Skeletal muscle cell (primary cell): Measurements from ENCODE around the gene GPR176.
"Not testable (repeated sequence)": the region's sequence is repeated elsewhere in the genome, so short reads cannot be mapped to it uniquely, and the experiment has no call there.

Source experiments
- DNase-seq: peaks from one replicate; pipeline ENCODE4 v3.0.0-alpha.2; 2010; ENCODE audit warnings: low read depth
- H3K4me3 ChIP-seq: 2 replicates; pipeline ENCODE4 v1.5.1; 2011; ENCODE audit warnings: low read depth, mild to moderate bottlenecking, control low read depth, low read length, moderate library complexity

The GPR176 gene

GRCh38 chr15:39904115-39904514 lies 16.0 kb downstream of the GPR176 start:
- no peak for DNase-seq
- no peak overlapping the region for H3K4me3 ChIP-seq

DNA sequence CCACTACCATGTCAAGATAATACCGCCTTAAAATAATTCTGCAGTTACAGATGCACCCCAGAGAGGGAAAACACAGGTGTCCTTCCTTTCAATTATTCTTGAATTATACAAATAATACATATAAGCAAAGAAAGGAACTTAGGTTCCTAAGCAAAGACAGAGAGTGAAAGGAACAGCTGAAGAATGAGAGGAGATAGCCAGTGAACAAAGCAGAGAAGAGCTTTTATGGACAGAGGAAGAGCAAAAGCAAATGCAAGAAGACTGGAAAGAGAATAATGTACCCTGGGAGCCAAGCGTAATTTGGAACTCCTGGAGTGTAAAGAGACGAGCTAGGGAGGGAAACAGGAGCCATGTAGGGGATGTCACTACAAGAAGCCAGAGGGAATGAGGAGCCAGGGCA lies 21.7 kb downstream of the GPR176 start:
- DNase-seq, result no peak

GRCh38 chr15:39896846-39897245 lies 23.2 kb downstream of the GPR176 start:
- H3K4me3 ChIP-seq, result no peak overlapping the region
- no peak for DNase-seq

More for the DNA sequence above, 21.7 kb downstream of the GPR176 start:
- H3K4me3 ChIP-seq, result no peak overlapping the region

DNA sequence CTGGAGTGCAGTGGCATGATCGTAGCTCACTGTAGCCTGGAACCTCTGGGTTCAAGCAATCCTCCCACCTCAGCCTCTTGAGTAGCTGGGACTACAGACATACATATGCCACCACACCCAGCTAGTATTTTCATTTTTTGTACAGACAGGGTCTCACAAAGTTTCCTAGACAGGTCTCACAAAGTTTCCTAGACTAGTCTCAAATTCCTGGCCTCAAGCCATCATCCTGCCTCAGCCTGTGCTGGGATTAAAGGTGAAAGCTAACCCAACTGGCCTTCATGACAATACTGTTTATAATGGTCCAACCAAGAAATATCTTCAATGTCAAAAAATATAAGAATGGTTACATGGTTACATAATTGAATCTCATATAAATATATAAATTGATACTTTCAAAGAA lies 24.0 kb downstream of the GPR176 start:
- DNase-seq, result no peak
- H3K4me3 ChIP-seq, result no peak overlapping the region

- not testable (repeated sequence) for DNase-seq, H3K4me3 ChIP-seq
Measured at GRCh38 chr15:39893051-39893450, 27.0 kb downstream of the GPR176 start.

DNA sequence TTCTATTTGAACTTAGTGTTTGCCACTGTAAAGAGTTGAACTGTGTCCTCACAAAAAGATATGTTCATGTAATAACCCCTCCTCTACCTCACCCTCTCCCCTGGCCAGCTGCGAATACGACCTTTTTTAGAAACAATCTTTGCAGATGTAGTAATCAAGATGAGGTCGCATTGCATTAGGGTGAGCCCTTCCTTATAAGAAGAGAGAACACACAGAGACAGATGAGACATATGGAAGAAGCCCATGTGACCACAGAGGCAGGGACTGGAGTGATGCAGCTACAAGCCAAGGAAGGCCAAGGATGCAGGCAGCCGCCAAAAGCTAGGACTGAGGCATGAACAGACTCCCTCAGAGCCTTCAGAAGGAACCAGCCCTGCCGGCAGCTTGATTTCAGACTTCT lies 27.6 kb downstream of the GPR176 start:
- H3K4me3 ChIP-seq, result no peak overlapping the region
- DNase-seq, result no peak

DNA sequence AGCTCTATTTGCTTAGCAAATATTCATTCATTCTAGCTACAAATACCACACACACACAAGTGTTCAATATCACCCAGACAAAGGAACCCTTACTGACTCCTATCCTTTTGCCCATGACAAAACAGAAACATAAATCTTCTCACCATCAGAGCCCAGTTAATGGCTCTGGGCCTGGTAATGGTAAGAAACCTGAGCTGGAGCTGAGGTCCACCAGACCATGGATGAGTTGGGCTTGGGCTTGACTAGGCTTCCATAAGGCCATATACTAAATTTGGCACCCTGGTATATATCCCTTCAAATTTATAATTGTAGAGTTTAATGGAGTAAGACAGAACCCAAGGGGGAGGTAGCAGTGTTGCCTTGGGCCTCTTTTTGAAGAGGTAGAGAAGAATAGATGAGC lies 29.4 kb downstream of the GPR176 start:
- DNase-seq, result no peak

DNA sequence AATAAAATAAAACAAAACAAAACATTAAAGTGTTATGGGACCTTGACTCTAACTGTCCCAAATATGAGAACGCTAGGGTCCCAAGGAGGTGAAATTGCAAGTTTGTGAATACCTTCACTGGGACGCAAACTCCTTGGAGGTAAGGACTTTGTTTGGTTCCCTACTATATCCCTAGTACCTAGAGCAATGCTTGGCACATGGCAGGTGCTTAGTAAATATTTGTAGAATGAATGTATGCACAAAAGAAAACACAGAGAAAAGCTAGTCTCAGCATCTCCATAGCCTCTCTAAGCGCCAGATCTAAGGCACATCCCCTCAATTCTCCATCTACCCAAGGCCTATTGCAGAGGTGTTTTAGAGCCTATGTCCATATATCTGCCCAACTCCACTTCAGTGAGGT lies 30.5 kb downstream of the GPR176 start:
- H3K4me3 ChIP-seq, result no peak overlapping the region
- no peak for DNase-seq

More for the DNA sequence above, 29.4 kb downstream of the GPR176 start:
- no peak overlapping the region for H3K4me3 ChIP-seq

- DNase-seq, result no peak
- no peak overlapping the region for H3K4me3 ChIP-seq
Measured at GRCh38 chr15:39888809-39889208, 31.3 kb downstream of the GPR176 start.

DNA sequence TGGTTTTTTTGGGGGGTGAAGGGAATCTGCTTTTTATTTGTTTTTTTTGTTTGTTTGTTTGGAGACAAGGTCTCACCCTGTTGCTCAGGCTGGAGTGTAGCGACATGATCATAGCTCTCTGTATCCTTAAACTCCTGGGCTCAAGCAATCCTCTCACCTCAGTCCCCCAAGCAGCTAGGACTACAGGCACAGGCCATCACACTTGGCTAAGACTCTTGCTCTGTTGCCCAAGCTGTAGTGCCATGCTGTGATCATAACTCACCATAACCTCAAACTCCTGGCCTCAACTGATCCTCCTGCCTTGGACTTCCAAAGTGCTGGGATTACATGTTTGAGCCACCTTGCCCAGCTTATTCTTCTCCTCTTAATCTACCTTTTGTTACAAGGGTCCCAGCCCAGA lies 31.8 kb downstream of the GPR176 start:
- no peak for DNase-seq
- H3K4me3 ChIP-seq, result no peak overlapping the region

DNA sequence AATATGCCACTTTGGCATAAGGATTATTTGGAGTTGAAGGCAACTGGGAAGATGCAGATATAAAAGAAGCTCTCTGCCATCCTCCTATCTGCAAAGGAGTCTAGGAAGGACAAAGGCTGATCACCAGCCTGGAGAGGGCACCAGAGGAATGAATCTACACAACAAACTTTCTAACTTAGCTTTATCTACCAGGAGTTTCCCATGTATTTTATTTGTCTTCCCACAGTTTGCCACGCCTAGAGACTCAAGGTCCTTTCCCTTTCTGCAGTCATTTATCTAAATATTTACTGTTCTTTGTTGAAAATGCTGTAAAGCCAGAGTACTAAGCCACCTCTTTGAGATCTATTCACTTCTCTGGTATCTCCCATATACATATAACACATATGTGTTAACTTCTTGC lies 32.2 kb downstream of the GPR176 start:
- no peak overlapping the region for H3K4me3 ChIP-seq
- DNase-seq, result no peak

- no peak overlapping the region for H3K4me3 ChIP-seq
- DNase-seq, result no peak
Measured at GRCh38 chr15:39887211-39887610, 32.9 kb downstream of the GPR176 start.

- DNase-seq, result no peak
- H3K4me3 ChIP-seq, result no peak overlapping the region
Measured at GRCh38 chr15:39886418-39886817, 33.6 kb downstream of the GPR176 start.

- H3K4me3 ChIP-seq, result no peak overlapping the region
- no peak for DNase-seq
Measured at GRCh38 chr15:39885099-39885777, 34.8 kb downstream of the GPR176 start.

DNA sequence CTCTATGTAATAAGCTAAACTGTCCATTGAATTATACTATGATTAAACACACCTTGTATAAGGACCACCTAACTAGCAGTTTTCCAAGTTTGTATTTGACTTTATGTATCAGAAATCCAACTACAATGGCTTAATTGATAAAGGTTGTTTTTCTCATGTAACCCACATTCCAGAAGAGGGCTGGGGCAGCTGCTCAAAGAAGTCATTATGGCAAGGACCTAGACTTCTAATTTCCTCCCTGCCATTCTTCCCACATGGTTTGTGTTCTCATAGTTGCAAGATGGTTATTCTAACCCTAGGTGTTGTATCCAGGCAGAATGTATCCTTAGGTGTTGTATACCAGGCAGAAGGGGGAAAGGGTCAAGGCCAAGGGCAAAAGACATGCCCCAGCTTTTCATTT lies 35.7 kb downstream of the GPR176 start:
- DNase-seq, result no peak
- no peak overlapping the region for H3K4me3 ChIP-seq

GRCh38 chr15:39882602-39883001 lies 37.5 kb downstream of the GPR176 start:
- DNase-seq, result no peak
- no peak overlapping the region for H3K4me3 ChIP-seq

GRCh38 chr15:39881790-39882189 lies 38.3 kb downstream of the GPR176 start:
- H3K4me3 ChIP-seq, result no peak overlapping the region
- DNase-seq, result no peak

GRCh38 chr15:39880718-39881387 lies 39.2 kb downstream of the GPR176 start:
- H3K4me3 ChIP-seq, result no peak overlapping the region
- DNase-seq, result no peak

DNA sequence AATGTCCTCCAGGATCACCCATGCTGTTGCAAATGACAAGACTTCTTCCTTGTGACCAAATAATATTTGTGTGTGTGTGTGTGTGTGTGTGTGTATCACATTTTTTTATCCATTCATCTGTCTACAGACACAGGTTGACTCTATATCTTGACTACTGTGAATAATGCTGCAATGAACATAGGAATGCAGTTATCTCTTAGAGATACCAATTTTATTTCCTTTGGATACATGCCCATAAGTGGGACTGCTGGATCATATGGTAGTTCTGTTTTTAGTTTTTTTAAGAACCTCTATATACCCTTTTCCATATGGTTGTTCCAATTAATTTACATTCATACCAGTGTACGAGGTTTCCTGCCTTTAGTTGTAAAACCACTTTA lies 41.7 kb downstream of the GPR176 start:
- DNase-seq, result no peak
- H3K4me3 ChIP-seq, result no peak overlapping the region

DNA sequence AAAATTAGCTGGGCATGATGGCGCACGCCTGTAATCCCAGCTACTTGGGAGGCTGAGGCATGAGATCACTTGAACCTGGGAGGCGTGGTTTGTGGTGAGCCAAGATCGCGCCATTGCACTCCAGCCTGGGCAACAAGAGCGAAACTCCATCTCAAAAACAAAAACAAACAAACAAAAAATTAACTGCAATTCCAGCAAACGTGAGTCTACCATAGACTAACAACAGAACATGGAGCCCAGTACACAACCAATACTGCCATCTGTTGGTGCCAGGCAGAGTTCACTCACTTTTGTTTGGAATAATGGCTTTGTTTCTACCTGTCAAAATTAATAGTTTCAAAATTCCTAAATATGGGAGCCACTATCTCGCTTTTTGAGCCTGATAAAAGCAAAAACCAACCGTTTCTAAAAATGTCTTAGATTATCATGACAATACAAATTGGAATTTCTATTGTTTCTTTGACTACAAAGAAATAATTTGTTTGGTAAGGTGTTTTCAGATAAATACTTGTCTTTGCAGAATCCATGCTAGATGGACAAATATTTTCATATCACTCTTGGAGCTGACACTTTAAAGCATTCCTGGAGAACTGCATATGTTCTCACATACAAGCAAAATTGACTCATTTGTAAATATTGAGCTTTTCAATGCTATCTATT lies 45.0 kb downstream of the GPR176 start:
- no peak overlapping the region for H3K4me3 ChIP-seq
- DNase-seq, result no peak

DNA sequence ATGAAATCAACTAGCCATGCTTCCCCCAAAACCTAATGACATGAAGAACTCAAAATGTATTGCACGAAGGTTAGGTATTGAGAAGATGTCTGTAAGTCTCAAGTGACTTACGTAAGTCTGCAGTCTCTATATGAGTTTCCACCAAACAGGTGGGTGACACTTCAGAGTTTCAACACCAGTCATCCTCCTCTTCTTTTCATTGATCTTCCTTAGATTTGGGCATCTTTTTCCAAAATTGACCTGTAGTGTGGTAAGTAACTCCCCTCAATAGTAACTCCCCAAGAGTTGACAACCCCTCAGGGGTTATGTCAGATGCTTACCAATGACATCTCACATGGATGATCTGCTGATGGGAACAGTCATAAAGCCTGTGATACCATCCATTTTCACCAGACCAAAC lies 46.1 kb downstream of the GPR176 start:
- no peak for DNase-seq

More for the DNA sequence above, 46.1 kb downstream of the GPR176 start:
- no peak overlapping the region for H3K4me3 ChIP-seq
